HG02938 (cell line): ENCODE data around the gene ID2.

ENCODE experiments used
- ATAC-seq: cut with Tn5 transposase; IDR thresholded peaks from one replicate; pipeline ENCODE4 v1.9.1; 2021; ENCODE audit warnings: mild to moderate bottlenecking, moderate library complexity; ENCODE audit not compliant: unreplicated experiment

Gene ID2

DNA sequence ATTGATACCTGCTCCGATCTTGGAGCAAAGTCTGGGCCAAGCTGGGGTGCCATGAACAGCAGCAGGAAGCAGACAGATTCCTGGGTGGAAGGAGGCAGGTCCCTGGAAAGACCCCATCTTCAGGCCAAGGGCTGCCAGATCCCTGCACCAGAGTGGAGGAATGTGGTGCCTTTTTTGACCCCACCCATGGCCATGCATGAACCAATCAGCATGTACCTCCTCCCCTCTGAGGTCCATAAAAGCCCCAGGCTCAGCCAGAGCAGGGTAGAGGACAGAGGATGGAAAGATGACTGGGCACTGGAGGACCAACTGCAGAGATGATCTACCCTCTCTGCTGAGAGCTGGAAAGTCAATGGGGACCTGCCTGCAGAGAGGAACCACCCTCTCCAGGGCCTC is 34.4 kb upstream of the ID2 start:
- no peak for ATAC-seq

DNA sequence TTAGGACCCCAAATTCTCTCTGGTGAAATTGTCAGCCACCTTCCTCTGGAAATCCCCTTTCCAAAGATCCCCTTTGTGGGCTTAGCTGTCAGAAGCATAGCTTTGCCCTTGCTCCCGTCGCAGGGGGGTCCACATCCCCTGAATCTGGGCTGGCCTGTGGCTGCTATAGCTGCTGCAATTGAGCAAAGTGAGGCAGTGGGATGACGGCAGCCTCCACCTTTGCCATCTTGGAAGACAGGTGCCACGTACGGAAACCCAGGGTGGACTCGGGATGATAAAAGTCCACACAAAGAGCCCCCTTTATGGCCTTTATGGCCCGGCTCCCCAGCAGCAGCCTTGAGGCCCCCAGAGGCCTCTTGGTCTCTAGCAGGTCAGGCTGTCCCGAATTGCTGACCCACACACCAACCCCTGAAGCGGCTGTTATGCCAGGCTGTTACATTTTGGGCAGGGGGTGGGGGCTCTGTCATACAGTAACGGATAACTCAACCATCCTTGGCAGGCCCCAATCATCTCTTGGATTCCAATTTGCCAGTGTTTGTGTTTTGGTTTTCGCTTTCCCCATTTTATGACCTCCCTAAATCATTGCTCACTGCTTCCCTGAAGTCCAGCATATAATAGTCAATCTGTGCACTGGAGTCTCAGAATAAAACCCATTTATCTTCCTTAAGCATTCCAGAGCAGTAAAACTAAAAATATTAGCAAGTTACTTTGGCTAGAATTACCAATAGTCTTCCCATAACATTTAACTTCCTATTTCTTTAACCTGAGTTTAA is 33.2 kb upstream of the ID2 start:
- ATAC-seq: no peak

DNA sequence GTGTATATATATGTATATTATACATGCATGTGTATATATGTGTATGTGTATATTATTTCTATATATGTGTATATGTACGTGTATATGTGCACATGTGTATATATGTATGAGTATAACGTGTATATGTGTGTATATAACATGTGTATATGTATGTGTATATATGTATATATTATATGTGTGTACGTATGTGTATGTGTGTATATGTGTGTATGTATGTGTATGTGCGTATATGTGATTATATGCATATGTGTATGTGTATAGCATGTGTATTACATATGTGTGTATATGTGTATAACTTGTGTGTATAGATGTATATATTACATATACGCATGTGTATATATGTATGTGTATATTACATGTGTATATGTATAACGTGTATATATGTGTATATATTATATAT is 32.1 kb upstream of the ID2 start:
- no peak for ATAC-seq

DNA sequence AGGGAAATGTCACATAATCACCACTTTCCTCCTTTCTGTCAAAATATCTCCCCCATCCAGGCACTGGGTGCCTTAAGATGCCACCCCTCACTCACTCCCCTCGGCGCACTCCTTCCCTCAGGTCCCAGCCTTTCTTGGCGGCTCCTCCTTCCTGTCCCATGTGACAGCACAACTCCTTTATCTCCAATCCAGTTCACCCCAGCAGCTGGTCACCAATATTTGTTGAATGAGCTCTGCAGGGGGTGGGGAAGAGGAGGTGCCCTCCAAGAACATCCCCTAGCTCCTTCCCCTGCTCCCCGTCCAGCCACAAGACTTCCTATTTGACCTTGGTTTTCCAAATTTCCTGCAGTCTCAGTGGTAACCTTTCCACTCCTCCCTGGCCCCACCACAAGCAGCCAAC is 31.6 kb upstream of the ID2 start:
- ATAC-seq: no peak

DNA sequence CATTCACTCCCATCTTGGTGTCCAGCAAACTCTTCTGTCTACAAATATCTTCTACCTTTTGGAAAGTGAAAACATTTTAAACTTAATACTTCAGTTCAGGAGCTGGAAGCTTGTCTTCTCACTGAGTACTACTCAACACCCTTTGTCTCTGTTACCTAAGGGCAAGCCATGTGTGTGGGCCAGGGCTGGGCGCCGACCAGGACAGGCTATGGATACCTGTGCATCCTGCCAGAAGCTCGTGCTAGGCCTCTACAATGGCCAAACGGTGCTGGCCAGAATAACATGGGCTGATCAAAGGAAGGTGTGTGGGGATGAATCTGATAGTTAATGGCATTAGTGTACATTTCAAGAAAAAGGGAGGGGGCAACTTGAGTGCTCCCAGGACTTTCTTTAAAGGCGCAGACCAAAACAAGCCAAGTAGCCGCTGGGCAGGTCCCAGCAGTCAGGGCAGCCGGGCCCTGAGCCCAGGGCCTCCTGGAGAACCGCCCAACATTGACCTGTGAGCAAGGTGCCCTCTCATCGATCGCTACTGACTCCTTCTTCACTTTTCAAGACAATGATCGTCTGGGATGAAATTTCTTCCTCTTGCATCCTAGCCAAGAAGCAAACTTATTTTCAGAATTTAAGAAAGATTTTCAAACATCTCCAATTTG is 29.0 kb upstream of the ID2 start:
- no peak for ATAC-seq

DNA sequence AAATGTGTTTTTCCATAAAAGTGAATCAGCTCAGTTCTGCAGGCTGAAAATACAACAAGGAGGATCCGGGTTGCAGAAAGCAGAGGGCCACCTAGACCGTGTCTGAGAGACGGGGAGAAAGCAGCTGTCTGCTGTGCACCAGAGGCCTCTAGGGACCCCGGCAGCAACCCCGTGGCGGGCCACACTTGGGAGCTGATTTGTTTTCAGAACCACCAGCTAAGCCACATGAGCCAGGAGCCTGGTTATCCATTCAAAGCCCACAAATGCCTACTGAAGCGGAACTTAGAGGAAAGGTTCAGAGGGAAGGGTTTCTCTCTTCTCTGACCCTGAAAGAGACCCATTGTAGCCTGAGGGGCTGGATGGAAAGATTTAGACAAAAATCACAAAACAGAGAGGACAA is 28.4 kb upstream of the ID2 start:
- no peak for ATAC-seq

DNA sequence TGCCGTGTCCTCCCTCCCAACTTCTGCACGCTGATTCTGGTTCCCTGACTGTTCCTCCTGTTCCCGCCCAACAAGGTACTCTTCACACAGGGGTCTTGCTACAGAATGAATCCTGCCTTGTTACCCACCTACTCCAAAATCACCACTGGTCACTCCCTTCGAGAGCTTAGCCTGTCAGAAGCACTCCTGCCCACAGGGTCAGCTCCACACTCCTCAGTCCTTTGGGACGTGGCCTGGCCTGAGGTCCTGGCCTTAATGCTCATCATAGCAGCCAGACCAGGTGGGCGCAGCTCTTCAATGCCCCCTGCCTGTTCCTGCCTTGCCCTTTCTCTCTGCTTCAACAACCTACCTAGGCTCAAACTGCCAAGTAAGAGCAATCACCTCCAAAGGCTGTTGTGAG is 27.8 kb upstream of the ID2 start:
- ATAC-seq: no peak

DNA sequence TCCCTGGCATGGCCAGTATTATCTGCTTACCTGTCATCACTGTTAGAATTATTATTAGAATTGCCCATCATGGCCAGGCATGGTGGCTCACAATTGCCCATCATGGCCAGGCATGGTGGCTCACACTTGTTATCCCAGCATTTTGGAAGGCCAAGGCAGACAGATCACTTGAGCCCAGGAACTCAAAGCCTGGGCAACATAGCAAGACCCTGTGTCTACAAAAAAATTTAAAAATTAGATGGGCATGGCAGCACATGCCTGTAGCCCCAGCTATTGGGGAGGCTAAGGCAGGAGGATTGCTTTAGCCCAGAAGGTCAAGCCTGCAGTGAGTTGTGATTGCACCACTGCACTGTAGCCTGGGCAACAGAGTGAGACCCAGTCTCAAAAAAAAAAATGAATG is 27.4 kb upstream of the ID2 start:
- ATAC-seq: no peak

DNA sequence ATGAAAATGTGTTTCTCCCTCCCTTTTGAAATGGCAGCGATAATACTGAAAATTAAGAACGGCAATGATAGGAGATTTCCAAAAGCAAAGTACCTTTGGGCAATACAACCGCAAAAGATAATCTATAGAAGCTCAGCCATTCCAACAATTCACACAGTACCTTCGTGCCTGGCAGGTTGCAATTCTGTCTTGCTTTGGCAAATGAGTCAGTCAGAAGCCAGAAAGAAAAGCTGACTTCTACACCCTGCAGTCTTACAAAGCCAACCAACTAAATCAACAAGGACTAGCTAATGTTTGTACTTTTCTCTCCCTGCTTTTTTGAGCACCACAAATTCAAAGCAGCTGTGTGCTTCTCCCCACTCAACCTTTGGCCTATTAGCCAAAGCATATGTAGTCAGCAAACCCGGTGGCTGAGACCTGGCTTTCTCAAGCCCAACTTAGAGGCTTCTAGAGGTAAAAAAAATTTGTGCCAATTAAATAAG is 25.7 kb upstream of the ID2 start:
- no peak for ATAC-seq

DNA sequence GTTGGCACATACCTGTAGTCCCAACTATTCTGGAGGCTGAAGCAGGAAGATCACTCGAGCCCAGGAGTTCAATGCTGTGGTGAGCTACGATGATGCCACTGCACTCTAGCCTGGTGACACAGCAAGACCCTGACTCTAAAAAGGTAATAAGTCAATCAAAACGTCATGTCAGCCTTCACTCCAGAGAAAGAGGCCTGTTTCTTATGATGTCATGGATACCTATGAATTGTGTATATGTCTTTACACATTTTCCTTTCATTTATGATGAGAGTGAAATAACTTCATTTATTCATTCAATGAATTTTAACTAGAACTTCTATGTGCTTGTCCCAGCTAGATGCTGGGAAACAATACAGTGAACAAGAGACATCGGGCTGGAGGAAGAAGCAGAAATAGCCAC is 25.0 kb upstream of the ID2 start:
- no peak for ATAC-seq

DNA sequence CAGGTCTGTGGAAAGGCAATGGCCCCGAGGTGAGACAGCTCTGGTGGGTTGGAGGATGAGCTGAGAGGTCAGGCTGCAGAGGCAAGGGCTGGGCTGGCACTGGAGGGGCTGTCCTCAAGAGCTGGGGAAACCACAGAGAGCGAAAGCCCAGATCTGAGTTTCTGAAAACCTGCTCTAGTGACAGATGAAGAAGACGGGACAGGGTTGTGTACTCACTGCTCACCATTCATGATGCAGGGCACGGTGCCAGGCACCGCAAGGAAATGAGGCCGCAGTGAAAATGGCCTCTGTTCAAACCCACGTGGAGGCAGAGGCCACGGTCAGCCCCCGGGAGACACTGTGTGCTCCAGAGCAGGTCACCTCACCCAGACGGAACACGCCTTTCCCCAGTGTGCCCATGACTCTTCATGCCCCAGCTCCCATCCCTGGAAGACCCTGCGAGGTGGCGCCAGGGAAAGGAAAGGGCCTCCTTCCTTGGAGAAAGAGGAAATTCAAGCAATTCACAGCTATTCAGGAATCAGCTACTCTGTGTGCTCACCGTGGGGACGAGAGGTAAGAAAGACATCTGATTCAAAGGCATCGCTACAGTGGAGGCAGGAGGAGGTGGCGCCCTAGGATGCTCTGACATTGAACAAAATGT is 24.3 kb upstream of the ID2 start:
- no peak for ATAC-seq

DNA sequence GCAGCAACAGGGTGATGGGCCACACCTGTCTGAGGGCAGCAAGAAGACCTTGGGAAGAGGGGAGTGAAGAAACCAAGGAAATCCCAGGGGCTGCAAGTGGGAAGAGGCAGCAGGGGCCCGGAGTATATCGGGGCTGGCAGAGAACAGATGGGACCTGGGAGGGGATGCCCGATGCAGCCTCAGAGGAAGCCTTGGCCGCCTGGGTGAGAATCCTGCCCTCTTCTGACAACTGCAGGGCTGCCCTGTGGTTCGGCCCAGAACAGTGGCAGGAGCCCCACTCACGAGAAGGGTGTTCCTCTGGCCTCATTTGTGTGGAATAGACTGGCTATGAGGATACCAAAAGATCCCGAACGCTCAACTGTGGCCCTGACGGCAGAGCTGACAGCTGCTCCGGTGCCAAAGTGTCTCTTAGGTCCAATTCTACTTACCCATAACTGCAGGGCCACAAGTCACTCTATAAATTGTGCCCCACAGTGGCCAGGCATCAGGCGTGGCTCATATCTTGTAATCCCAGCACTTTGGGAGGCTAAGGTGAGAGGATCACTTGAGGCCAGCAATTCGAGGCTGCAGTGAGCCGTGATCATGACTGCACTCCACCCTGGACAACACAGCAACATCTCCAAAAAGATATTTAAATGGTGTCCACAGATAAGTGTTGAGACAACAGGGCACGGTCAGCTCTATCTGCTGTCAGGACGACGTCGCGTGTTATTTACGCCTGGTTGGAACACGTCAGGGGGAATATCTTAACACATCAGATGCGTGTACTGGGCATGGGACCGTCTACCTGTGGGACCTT is 23.6 kb upstream of the ID2 start:
- ATAC-seq: no peak

DNA sequence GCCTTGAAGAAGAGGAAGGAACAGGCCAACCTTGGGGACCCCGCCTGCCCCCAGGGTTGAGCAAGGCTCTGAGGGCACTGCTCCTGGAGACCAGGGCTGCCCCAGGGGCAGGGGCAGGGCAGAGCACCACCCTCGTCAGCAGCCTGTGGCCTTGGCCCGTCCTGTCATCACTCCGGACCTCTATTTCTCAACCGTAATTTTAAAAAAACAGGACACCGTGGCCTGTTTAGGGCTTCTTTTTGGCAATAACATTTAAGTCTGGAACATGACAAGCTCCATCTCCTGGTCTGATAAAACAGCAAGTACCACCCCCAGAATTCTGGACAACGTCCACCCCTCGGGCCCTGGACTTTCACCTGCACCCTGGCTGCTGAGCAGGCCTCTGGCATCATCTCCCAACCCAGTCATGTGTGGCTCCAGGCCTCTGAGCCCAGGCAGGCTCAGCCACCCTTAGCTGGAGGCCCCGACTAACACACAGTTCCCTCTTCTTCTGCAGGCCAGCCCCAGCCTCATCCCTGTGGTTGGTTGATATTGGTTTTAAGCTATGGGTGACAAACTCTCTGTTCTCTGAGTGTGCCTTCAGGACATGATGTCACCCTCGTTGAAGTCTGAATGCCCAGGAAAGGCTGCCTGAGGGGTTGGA is 22.6 kb upstream of the ID2 start:
- no peak for ATAC-seq

DNA sequence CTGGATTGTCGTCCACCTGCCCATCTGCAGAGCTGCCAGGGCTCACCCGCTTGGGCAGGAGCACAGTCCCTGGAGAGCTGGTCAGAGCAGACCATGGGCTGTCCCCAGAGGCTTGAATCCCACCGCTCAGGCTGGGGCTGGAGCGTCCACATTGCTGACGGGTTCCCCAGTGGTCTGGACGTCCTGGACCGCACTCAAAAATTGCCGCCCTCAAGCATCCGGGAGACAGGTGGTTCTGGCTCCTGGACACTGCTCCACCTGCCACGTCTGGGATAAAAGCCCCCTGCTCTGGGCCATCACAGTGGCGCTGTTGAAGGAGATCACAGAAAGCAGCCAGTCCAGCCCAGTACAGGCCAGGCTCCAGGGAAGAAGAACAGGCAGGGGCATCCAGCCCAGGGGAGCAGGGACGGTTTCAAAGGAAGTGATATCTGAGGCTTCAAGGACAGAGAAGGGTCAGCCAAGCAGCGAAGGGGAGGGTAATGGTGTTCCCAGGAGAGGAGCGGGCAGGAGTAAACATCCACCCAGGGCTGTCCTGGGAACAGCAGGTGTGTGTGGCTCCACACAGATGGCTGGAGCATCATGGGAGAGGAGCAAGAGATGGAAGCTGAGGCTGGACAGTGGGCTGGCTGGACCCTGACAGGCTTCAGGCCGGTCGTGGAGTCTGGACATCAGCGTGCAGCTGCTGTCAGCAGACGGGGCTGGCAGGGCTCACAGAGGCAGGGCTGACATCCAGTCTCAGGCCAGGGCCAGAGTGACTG is 21.9 kb upstream of the ID2 start:
- no peak for ATAC-seq

DNA sequence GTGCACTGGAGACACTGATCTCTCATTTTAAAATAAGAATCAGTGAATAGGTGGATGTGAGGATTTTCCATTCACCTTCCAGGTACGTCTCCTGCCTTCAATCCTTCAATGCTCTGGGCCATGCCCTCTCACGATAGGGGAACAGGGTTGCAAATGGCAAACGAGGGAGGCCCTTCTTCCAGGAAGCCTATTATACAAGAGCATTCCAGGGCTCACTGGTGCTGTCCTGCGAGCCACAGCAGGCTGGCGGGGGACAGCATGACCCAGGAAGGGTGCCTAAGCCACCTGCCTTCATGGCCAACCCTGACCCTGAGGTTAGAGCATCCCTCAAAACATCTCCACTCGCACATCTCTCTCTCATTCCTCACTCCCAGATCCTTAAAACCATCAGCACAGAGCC is 20.6 kb upstream of the ID2 start:
- ATAC-seq: no peak

DNA sequence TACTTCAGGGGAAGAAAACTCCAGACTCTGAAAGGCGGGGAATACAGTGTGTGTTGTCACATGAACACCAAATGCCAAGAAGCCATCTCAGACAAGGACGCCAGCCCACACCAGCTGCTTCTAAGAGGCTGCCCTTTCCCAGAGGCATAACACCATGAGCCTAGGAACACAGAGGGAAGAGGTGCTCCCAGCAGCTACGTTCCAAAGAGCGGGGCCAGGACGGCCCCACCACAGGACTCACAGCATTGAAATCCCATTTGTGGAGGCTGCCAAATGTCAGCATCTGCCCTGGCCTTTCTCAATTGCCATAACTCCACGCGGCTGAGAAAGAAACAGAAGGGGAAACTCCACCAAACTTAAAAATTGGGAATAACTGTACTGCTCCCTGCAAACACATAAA is 20.1 kb upstream of the ID2 start:
- ATAC-seq: no peak

DNA sequence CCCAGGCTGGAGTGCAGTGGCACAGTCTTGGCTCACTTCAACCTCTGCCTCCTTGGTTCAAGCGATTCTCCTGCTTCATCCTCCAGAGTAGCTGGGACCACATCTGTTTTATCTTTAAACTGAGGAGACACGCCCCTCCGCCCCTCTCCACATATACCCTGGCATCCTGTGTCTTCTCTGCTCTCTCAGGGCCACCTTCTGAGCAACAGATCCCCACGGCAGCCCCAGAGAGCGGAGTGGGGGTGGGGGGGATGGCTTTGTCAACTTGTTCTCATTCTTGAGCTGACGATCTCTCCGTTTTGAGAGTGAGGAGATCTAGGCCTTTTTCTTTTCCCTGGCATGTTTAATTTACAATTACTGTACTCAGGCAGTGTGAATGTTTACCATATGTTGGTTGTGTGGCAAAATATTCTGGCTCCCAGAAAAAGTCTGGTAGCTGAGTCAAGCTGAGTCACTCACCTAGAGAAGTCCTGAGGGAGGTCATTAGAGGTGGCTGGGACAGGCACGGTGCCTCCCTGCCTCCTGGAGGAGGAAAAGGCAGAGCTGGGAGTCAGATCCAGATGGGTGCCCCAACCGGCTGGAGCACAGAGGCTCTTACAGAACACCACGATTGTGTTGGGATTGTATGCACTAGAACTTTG is 19.5 kb upstream of the ID2 start:
- ATAC-seq: no peak

DNA sequence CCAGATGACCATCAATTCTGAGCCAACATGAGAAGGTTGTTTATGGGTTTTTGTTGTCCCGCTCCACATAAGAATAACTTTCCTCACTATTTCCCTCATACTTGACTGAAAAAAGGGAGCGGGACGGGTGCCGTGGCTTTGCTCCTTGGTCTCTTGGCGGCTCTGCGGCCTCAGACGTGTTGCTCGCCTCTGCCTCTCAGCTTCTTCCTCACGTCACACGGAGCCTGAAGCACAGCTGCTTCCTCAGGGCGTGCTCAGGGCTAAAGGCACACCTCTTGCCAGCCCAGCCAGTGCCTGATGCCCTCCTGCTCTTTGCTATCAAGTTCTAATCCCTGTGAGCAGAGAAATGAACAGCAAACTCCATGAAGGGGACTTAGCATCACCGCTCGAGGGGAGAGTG is 17.9 kb upstream of the ID2 start:
- no peak for ATAC-seq

DNA sequence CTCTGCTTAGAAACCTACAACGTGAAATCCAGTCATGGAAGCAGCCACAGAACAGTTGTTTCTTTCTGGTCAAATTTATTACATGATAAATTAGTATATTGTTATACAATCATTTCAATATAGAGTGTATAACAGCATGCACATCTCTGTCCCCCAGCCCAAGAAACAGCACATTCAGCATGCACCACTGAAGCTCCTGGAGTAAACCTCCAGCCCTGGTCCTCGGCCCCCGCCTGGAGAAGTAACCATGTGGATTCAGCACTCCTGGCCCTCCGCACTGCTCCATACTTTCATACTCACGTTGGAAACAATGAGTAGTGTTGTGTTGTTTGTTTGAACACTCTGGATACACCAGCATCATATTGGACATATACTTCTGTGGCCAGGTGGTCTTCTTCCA is 15.3 kb upstream of the ID2 start:
- no peak for ATAC-seq
